Lower leg skin (tissue), 3 donors: ENCODE results near the gene FGF19.

ENCODE experiments used
- POLR2A ChIP-seq, 2 donors: fragments of 450-650 bp; IDR thresholded peaks; one replicate each; pipeline ENCODE4 v1.6.1; 2016 to 2017; ENCODE audit warnings: antibody characterized with exemption in 2 of 2, mild to moderate bottlenecking in 1 of 2, moderate library complexity in 1 of 2
- TF ChIP-seq, protein P1 (sequence below), 3 donors: fragments of 450-650 bp; IDR thresholded peaks; one replicate each; pipeline ENCODE4 v1.5.1; 2016; ENCODE audit warnings: antibody characterized with exemption in 3 of 3, mild to moderate bottlenecking in 3 of 3, moderate library complexity in 2 of 3

- TF ChIP-seq, protein P1, sequence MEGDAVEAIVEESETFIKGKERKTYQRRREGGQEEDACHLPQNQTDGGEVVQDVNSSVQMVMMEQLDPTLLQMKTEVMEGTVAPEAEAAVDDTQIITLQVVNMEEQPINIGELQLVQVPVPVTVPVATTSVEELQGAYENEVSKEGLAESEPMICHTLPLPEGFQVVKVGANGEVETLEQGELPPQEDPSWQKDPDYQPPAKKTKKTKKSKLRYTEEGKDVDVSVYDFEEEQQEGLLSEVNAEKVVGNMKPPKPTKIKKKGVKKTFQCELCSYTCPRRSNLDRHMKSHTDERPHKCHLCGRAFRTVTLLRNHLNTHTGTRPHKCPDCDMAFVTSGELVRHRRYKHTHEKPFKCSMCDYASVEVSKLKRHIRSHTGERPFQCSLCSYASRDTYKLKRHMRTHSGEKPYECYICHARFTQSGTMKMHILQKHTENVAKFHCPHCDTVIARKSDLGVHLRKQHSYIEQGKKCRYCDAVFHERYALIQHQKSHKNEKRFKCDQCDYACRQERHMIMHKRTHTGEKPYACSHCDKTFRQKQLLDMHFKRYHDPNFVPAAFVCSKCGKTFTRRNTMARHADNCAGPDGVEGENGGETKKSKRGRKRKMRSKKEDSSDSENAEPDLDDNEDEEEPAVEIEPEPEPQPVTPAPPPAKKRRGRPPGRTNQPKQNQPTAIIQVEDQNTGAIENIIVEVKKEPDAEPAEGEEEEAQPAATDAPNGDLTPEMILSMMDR (IDR thresholded peaks at IDR 0.05) = no peak
- TF ChIP-seq POLR2A (IDR thresholded peaks at IDR 0.05) = no peak
Measured at GRCh38 chr11:69674267-69674885, 29.4 kb downstream of the FGF19 start.
